Gastroesophageal sphincter (tissue), 4 donors: Measurements from ENCODE around the gene C3orf20. TPM values are rescaled to one million over a fixed set of nuclear protein-coding genes. Genes with fewer than 3 reads are reported as not detected.

Experiments used
- ATAC-seq: fragments of 150-250 bp; one replicate; pipeline ENCODE4 v1.9.1; 2016; ENCODE audit warnings: mild to moderate bottlenecking, moderate library complexity
- H3K27ac ChIP-seq, 4 donors: fragments of 200-600 bp; sonication (generic) in 3 of 4; 1 replicate in 3 of 4; 2 replicates in 1 of 4; pipeline ENCODE4 v1.5.1; 2016 to 2019
- H3K27me3 ChIP-seq: fragments of 200-600 bp; sonication (generic); one replicate; pipeline ENCODE4 v1.5.1; 2019
- H3K36me3 ChIP-seq, 2 donors: fragments of 200-600 bp; sonication (generic); one replicate each; pipeline ENCODE4 v1.5.1; 2019; ENCODE audit warnings: control low read depth in 1 of 2
- H3K4me1 ChIP-seq, 3 donors: fragments of 200-600 bp; sonication (generic); 1 replicate in 2 of 3; 2 replicates in 1 of 3; pipeline ENCODE4 v1.5.1; 2016 to 2019; ENCODE audit warnings: control low read depth in 2 of 3
- H3K4me3 ChIP-seq, 2 donors: fragments of 200-600 bp; sonication (generic); one replicate each; pipeline ENCODE4 v1.5.1; 2019; ENCODE audit warnings: mild to moderate bottlenecking in 1 of 2, moderate library complexity in 1 of 2
- H3K9me3 ChIP-seq, 3 donors: fragments of 200-600 bp; sonication (generic); one replicate each; pipeline ENCODE4 v1.5.1; 2017 to 2019; ENCODE audit warnings: control low read depth in 2 of 3
- CTCF ChIP-seq, 4 experiments: fragments of 200-600 bp in 2 of 4; fragments of 450-650 bp in 2 of 4; sonication (generic) in 1 of 4; IDR thresholded peaks; one replicate each; pipeline ENCODE4 v1.5.1; 2017 to 2019; ENCODE audit warnings: antibody characterized with exemption in 4 of 4, mild to moderate bottlenecking in 2 of 4, moderate library complexity in 2 of 4
- EP300 ChIP-seq: sonication (generic); formaldehyde crosslinking; IDR thresholded peaks from one replicate; pipeline ENCODE4 v1.6.1; 2017; ENCODE audit warnings: antibody characterized with exemption, mild to moderate bottlenecking
- POLR2A ChIP-seq, 2 donors: fragments of 450-650 bp; IDR thresholded peaks; one replicate each; pipeline ENCODE4 v1.6.1; 2017; ENCODE audit warnings: antibody characterized with exemption in 2 of 2, mild to moderate bottlenecking in 2 of 2, moderate library complexity in 1 of 2
- POLR2AphosphoS5 ChIP-seq: sonication (generic); formaldehyde crosslinking; IDR thresholded peaks from one replicate; pipeline ENCODE4 v1.6.1; 2017; ENCODE audit warnings: antibody characterized with exemption
- WGBS, 2 donors: methylation state at CpG; one replicate each; pipeline ENCODE4 v1.1.5; 2018; ENCODE audit warnings: low coverage in 1 of 2; 5-methylcytosine and 5-hydroxymethylcytosine counted together
- total RNA-seq, 4 donors: library from RNA; depleted of rRNA; stranded (reverse); fragments of >200 nt; gene quantifications; one replicate each; pipeline ENCODE4 v1.1.0, GENCODE V29; 2016

Gene C3orf20
- total RNA-seq, 4 donors from 2014 or later: 0.13 TPM; not detected in 3

- H3K9me3 ChIP-seq: no peaks in the 10 kb centered on the region
- no peaks in the 10 kb centered on the region for H3K27me3 ChIP-seq
- H3K4me1 ChIP-seq: no peaks in the 10 kb centered on the region
- ATAC-seq: no peak
- TF ChIP-seq EP300 (no peak), POLR2AphosphoS5 (no peak), CTCF (IDR thresholded peaks at IDR 0.05) (no peak), POLR2A (IDR thresholded peaks at IDR 0.05) (no peak)
- no peak overlapping the region for H3K4me3 ChIP-seq
- H3K36me3 ChIP-seq: no peaks in the 10 kb centered on the region
- 90% methylated on average over 2 of the region's 7 CpGs; no CpG with 5 or more reads in 1 of the 2 donors for WGBS, 2 donors
- H3K27ac ChIP-seq: no peak overlapping the region
These were observed 95.7 kb downstream of the C3orf20 start for GRCh38 chr3:14770591-14770990.

- Histone ChIP-seq H3K27ac (no peak overlapping the region), H3K36me3 (no peaks in the 10 kb centered on the region), H3K4me3 (no peak overlapping the region), H3K4me1 (no peaks in the 10 kb centered on the region), H3K9me3 (no peaks in the 10 kb centered on the region), H3K27me3 (no peaks in the 10 kb centered on the region)
- ATAC-seq: no peak
- no peak for TF ChIP-seq CTCF (IDR thresholded peaks at IDR 0.05)
- 68% methylated on average over 5 of the region's 18 CpGs; no CpG with 5 or more reads in 1 of the 2 donors for WGBS, 2 donors
These were observed 96.9 kb downstream of the C3orf20 start for GRCh38 chr3:14771593-14772497.

- WGBS, 2 donors: 87 to 90% methylated on average over 2 to 12 of the region's 16 CpGs
- Histone ChIP-seq H3K4me1 (no peaks in the 10 kb centered on the region), H3K4me3 (no peak overlapping the region), H3K9me3 (peaks cover 0 to 3% (median 0%) of the 10 kb centered on the region in 3 donors), H3K27me3 (no peaks in the 10 kb centered on the region), H3K27ac (no peak overlapping the region), H3K36me3 (no peaks in the 10 kb centered on the region)
- TF ChIP-seq EP300: no peak
- TF ChIP-seq CTCF (IDR thresholded peaks at IDR 0.05): no peak
- no peak for ATAC-seq
These were observed 97.7 kb downstream of the C3orf20 start for GRCh38 chr3:14772533-14773138.

- Histone ChIP-seq H3K27me3 (no peaks in the 10 kb centered on the region), H3K36me3 (no peaks in the 10 kb centered on the region), H3K4me3 (no peak overlapping the region), H3K27ac (no peak overlapping the region), H3K9me3 (peaks cover 0 to 9% (median 0%) of the 10 kb centered on the region in 3 donors), H3K4me1 (no peaks in the 10 kb centered on the region)
- no peak for ATAC-seq
- no peak for TF ChIP-seq CTCF (IDR thresholded peaks at IDR 0.05)
- no peak for TF ChIP-seq POLR2AphosphoS5
- TF ChIP-seq EP300: no peak
- TF ChIP-seq POLR2A (IDR thresholded peaks at IDR 0.05): no peak
These were observed 98.3 kb downstream of the C3orf20 start for GRCh38 chr3:14773281-14773680.

- Histone ChIP-seq H3K27ac (no peak overlapping the region), H3K9me3 (peaks cover 0 to 13% (median 0%) of the 10 kb centered on the region in 3 donors), H3K4me3 (no peak overlapping the region), H3K27me3 (no peaks in the 10 kb centered on the region), H3K4me1 (no peaks in the 10 kb centered on the region), H3K36me3 (no peaks in the 10 kb centered on the region)
- TF ChIP-seq CTCF (IDR thresholded peaks at IDR 0.05) (no peak), POLR2A (IDR thresholded peaks at IDR 0.05) (no peak), EP300 (no peak), POLR2AphosphoS5 (no peak)
- WGBS, 2 donors: 100% methylated on average over 3 of the region's 6 CpGs; no CpG with 5 or more reads in 1 of the 2 donors
- ATAC-seq: no peak
These were observed 98.8 kb downstream of the C3orf20 start for GRCh38 chr3:14773691-14774128.
